Activated gamma-delta T cell treated with Interleukin-2 at 50 U/mL for 16 hours (primary cell): ENCODE data around the gene NMT1.

ENCODE experiments used
- DNase-seq: peaks from one replicate; pipeline ENCODE4 v3.0.0-alpha.2; 2020

The NMT1 gene

DNA sequence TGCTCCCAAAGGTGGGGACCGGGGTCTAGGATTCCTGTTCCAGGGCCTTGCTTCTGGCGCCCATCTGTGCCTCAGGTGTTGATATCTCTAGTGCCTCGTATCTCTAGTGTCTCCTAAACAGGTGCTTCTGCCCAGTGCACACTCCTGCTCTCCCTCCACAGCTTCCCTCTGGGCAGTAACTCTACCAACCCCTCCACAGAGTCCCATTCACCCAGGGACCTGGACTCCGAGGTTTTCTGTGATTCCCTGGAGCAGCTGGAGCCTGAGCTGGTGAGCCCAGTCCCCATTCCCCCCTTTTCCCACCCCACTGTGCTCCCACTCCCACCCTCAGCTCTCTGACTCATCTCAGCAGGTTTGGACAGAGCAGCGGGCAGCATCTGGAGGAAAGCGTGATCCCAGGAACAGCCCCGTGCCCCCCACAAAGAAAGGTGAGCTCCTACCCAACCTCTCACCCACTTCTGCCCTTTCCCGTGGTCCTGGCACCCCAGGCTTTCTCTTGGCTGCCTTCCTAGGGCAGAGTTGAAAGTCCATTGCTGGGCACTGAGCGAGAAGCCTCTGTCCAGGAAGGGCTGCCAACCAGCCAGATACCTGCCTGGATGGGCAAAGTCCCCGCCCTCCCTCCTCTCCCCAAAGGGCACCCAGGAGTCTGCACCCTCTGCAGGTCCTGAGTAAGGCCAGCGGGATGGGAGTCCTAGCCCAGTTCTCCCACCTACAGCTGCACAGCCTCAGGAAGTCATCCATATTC, 76.6 kb downstream of the NMT1 start:
- no peak for DNase-seq

DNA sequence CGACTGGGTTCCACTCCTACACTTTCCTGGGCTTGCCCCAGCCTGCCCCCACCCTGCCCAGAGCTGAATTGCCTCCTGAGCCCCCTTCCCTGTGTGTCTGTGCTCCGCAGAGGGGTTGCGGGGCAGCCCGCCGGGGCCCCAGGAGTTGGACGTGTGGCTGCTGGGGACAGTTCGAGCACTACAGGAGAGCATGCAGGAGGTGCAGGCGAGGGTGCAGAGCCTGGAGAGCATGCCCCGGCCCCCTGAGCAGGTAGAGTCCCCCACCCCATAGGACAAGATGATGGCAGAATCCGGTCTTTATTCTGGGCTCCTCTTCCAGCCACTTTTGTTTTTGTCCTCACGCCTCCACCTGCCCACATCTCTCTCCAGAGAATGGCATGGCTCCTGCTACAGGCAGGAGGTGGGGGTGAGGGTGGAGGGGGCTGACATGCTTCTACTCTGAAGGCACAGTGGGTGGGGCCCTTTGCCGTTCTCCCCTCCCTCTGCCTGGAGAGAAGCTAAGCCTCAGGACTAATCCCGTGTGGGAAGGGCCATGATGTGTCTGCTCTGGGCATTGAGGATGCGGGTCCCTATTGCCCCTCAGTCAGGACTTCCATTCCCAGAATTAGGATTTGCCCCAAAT, 77.9 kb downstream of the NMT1 start:
- DNase-seq, result no peak

DNA sequence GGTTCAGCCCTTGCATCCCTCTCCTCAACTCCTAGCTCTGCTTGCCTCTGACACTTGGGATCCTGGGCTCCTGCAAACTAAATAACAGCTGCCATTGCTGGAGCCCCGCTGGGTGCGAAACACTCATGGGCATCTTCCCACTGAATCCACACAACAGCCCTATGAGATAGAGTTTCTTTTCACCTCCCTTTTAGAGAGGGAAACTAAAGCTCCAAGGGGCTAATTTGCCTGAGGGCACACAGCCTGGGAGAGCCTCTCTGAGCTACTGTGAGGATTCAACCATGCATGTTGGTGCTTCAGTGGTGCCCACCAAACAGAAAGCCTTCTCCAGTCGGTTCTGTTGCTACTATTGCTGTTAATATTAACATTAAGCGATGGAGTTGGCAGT, 78.4 kb downstream of the NMT1 start:
- no peak for DNase-seq

DNA sequence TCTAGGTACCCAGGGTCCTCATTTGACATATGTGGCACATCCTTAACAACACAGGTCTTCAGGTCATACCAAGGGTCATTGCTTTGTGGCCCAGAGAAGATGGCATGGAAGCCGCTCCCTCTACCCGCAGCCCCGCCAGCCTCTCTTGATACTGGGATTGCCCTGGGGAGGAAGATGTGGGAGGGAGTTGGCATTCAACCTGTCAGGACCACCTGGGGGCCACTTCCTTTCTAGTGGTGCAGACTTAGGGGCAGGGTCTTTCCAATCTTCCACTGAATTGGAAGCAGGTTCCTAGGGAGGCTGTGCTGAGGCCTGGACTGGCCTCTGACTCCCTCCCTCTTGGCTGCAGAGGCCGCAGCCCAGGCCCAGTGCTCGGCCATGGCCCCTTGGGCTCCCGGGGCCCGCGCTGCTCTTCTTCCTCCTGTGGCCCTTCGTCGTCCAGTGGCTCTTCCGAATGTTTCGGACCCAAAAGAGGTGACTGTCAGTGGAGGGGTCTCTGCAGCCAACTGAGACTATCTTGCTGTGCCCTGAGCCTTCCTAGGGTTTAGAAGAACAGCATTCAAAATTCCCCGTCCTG, 82.1 kb downstream of the NMT1 start:
- no peak for DNase-seq

DNA sequence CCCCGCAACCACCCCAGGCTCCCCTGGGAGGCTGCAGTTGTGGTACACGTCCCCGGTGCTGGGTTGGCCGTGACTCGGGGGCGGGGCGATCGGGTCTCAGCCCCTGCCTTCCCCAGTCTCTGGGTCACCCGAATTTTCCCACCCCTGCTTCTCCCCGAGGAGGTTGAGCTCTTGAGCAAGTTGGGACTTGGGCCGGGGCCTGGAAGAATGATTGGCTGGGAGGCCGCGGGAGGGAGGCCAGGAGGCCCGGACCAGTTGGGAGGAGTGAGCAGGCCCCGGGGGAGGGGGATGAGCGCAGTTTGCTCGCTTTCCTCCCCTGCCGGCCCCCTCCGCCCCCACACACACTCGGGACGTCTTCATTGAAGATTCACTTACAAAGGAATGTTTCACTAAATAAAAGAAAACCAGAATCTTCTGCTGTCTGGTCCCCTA, 82.7 kb downstream of the NMT1 start:
- DNase-seq, result no peak

DNA sequence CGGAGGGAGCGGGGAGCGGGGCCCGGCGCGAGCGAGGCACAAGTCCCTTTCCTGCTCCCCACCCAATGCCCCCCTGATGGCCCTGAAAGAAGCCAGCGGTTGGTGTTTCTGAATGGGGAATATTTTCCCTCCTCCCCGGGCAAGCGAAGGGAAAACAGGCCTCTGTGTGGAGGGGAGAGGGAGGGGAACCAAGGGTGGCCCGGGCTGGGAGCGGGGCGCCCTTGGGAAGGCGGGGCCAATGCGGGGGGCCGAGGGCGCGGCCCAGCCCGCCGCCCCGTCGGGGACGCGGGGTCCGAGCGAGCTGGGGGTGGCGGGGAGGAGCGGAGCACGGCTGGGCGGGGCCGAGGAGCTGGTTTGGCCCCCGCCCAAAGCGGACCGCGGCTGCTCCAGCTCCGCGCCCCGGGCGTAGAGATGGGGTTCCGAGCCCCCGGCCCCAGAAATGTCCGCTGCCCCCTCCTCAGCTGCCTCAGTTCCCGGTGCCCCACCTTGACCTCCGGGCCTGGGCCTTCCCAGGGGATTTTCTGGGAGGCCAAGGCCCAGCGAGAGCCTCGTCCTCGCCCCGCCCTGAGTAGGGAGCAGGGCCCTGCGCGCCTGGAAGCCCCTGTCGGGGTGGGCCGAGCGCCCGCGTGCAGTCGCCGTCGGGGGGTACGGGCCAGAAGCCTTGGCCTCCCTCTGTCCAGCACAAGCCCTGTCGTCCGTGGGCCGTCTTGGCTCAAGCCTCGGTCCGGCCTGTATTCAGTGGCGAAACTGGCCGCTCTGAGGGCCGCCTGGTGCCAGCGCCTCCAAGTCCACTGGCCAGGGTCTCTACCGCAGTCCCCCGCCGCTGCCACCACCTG, 83.3 kb downstream of the NMT1 start:
- no peak for DNase-seq

DNA sequence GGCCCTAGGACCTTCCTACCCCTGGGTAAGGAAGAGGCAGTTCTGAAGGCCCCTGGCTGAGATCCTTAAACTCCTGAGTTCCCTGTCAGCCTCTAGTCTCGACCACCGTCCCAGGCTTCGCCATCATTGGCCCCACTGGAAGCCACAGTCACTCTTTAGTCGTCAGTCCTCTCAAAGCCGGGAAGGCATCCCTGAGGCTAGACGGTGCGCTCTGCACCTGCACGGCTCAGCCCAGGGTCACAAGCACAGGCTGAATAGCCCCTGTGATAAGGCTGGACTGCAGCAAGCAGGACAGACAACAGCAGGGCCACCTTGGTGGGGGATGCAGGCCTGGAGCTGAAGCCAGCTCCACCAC, 83.9 kb downstream of the NMT1 start:
- no peak for DNase-seq

DNA sequence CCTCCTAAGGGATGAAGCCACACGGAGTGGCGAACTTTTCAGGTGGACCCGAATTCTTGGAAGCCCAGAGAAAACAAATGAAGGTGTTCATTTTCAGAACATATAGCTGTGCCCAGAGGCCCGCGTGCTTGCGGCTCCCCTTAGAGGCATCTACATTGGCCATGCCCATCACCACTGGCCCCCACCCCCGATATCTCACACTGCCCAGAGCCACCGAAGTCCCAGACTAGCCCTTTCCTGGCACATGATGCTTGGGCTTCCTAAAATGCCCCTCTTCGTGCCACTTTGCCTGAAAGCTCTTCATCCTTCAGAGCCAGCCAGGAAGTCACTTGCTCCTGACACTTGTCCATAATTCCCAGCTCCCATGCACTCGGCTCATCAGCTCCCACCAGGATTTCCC, 85.0 kb downstream of the NMT1 start:
- no peak for DNase-seq

DNA sequence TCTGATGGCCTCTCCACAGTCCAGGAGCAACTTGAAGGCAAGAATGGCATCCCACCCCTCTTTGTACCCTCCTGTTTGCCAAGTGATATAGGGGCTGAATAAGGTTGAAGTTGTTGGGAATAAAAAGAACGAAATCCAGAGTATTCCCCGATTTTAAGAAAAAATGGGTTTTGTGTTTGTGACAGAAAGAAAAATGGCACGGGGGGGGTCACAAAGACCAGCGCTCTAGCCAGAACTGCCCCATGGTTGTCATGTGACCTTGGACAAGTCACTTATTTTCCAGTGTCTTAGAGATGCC, 85.4 kb downstream of the NMT1 start:
- no peak for DNase-seq

DNA sequence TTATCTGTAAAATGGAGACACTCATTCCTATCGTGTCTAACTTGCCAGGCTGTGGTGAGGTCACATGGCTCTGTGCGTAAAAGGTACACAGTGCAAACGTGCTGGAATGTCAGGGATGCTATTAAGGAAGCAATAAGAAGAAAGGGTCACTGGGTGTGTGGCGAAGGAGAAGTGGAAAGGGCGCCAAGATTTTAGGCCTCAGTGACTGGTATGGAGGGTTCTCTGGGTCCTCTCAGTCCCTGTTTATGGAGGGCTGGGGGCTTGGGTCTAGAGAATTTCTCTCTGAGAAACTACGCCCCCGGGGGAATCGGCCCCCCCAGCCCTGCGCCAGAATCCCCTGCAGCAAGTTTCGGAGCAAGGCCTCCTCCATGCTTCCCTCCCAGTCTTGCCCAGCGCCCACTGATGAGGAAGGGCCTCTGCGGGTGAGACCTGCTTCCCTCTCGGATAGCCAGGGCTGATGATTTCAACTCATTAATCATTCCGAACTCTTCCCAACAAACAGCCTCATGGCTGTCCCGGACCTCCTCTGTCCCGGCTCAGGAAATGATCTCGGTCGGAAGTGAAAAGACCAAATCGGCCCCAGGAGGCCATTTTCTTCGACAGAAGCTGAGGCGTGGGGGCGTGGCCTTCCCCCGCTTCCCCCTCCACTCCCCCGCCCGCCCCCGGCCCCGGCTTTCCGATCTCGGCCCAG, 85.9 kb downstream of the NMT1 start:
- peak; percentile 61 for DNase-seq

DNA sequence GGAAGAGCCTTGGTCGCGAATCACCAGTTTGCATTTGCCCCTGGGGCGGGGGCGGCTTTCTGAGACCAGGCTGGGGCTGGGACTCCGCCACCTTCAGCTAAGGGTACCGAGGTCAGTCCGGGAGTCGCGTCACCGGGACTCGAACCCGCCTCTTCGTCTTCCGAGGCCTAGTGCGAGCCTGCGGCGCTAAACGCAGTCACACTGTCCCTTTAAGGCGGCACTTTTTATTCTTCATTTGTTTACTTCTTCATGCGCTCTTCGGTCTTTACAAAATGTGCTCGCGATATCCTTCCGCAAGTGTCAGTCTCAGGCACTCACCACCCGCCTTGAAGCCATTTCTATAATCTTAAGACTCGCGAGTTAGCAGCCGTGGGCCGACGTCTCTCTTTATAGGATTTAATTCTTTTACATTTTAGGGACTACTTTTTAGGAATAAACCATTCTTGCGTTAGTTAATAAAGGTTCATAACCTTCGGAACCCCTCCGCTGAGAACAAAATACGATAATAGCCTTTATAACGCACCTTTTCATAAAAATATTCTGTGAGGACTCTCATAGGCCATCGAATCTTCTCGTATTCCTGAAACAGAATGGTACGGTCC, 86.6 kb downstream of the NMT1 start:
- peak; percentile 65 for DNase-seq

DNA sequence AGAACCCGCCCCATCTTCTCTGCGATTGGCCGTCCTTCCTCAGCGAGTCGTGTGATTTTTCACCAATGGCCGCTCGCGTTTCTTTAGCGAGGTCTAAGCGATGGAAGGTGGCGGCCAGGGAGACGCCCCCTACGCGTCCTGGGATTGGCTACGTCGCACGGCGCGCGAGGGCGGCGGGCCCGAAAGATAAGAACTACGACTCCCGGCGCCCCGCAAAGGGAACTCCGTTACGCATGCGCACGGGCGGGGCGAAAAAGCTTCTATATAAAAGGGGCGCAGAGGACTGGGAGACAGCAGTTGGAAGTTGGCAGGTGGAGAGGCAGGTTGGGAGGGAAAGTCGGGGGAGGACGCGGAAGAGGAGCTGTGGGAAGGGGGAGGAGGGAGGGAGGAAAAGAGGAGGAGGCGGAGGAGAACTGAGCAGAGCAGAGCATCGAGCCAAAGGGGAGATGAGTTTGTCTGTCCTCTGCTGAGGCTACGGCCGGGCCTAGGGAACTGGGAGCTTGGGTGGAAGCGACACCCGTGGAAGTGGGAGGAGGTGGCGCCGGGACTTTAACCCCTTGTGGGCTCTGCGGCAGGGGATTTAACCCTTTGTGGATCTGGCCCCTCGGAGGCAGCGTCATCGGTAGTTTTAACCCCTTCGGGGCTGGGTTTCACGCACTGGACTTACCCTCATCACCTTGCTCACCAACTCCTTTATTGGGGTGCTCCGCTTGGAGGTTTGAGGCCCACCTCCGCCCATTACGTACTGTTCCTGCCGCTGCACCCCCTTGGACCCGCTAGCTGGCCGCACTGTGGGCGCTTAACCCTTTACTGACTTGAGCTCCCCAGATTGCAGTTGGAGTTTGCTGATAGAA, 87.3 kb downstream of the NMT1 start, which contains the start of gene HEXIM1:
HEXIM1 (plus strand) TSS at position 293 of the 854 bp plus-strand sequence. CDS start 716 bp downstream, outside the sequence.
- peak; percentile 98 for DNase-seq

DNA sequence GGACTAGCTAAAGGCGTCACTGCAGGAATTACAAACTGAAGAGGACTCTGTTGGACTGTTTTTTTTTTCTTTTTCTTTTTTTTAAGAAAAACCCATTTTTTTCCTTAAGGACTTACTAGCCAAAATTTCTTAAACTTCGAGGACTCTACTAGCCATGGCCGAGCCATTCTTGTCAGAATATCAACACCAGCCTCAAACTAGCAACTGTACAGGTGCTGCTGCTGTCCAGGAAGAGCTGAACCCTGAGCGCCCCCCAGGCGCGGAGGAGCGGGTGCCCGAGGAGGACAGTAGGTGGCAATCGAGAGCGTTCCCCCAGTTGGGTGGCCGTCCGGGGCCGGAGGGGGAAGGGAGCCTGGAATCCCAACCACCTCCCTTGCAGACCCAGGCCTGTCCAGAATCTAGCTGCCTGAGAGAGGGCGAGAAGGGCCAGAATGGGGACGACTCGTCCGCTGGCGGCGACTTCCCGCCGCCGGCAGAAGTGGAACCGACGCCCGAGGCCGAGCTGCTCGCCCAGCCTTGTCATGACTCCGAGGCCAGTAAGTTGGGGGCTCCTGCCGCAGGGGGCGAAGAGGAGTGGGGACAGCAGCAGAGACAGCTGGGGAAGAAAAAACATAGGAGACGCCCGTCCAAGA, 88.0 kb downstream of the NMT1 start:
- peak; percentile 71 for DNase-seq

DNA sequence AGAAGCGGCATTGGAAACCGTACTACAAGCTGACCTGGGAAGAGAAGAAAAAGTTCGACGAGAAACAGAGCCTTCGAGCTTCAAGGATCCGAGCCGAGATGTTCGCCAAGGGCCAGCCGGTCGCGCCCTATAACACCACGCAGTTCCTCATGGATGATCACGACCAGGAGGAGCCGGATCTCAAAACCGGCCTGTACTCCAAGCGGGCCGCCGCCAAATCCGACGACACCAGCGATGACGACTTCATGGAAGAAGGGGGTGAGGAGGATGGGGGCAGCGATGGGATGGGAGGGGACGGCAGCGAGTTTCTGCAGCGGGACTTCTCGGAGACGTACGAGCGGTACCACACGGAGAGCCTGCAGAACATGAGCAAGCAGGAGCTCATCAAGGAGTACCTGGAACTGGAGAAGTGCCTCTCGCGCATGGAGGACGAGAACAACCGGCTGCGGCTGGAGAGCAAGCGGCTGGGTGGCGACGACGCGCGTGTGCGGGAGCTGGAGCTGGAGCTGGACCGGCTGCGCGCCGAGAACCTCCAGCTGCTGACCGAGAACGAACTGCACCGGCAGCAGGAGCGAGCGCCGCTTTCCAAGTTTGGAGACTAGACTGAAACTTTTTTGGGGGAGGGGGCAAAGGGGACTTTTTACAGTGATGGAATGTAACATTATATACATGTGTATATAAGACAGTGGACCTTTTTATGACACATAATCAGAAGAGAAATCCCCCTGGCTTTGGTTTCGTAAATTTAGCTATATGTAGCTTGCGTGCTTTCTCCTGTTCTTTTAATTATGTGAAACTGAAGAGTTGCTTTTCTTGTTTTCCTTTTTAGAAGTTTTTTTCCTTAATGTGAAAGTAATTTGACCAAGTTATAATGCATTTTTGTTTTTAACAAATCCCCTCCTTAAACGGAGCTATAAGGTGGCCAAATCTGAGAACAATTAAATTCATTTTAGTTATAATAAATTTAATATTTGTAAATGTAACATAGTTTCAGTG, 88.8 kb downstream of the NMT1 start:
- no peak for DNase-seq

DNA sequence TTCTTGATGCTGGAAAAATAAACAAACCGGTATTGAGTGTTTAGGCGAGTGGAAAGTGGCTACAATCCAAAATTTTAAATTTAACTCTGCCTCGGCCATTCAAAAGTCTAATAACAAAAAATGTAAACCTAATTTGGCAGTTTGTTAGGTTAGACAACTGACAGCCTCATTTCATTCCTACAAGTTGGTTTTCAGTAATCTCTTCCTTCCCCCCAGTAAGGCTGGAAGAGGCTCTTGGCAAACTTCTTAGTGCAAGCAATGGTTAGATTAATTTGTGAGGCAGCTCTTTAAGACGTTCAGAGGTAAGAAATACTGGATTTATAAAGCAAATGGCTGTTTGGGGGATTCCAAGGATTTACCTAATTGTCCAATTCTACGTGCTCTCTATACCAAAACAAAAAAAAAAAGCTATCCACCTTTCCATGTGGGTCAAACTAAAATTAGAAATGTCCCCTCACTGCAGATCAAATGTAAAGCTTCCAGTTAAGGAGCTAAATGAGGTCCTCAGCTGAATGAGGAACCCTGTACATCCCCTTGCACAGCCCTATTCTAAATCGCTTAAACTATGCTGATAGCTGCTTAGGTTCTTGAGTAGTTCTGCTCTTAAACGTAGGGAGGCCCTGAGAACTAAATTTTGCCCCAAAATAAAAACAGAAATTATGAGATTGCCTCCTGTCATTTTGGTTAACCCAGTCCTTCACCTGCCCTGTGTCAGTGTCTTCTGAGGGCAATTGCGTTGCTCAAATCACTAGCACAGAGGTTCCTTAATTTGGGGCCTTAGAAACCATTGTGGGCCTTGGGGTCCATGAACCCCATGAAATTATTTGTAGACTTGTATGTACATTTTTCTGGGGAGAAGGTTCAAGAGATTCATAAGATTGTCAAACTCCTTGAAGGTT, 90.0 kb downstream of the NMT1 start:
- no peak for DNase-seq

DNA sequence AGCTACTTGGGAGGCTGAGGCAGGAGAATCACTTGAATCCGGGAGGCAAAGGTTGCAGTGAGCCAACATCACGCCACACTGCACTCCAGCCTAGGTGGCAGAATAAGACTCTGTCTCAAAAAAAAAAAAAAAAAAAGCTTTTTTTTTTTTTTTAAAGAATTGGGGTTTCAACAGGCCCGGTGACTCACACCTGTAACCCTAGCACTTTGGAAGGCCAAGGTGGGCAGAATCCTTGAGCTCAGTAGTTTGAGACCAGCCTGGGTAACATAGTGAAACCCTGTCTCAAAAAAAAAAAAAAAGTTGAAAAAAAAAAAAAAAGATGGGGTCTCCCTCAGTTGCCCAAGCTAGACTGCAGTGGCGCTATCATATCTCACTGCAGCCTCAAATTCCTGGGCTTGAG, 93.9 kb downstream of the NMT1 start:
- DNase-seq, result no peak

DNA sequence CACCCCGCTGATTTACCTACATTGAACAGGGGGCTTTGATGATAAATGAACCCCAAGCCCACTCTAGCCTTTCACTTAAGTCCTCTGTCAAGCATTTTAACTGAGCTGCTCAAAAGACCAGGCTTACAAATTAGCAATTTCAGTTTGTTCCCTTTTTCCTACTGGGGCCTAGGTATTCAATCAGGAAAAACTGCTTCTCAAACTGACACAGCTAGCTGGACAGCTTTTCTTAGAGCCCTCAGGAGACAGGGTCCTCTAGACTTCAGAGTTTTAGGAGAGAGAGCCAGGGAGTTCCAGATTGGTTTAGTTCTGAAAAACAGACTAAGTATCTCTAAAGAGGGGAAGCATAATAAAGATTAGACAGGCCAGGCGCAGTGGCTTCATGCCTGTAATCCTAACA, 94.4 kb downstream of the NMT1 start:
- DNase-seq, result no peak

DNA sequence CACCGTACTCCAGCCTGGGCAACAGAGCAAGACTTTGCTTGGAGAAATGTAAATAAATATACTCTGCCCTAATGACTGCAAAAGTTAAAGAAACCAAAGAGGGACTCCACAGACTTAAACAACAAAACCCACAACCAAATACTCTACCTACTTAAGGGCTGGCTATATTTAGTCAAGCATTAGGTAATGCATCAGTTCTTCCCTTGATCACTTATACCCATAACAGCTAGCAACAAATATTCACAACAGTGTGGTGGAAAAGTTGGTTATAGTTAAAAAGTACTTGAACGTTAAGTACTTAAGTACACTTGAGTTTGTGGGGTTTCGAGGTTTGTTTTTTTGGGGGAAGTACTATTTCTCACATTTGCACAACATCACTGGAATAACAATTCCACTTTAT, 95.1 kb downstream of the NMT1 start:
- no peak for DNase-seq
